Osteoblast (primary cell): Measurements from ENCODE around the gene UBE2E1. TPM values are rescaled to one million over a fixed set of nuclear protein-coding genes. Genes with fewer than 3 reads are reported as not detected.

ENCODE experiments used
- DNase-seq: peaks from one replicate; pipeline ENCODE4 v3.0.0; 2011; ENCODE audit warnings: low spot score, mixed read lengths; ENCODE audit not compliant: insufficient read length; ENCODE audit errors: missing footprints
- H2AFZ ChIP-seq: 2 replicates; pipeline ENCODE4 v1.6.0; 2011; ENCODE audit warnings: mild to moderate bottlenecking, low read length
- H3K27ac ChIP-seq: 2 replicates; pipeline ENCODE4 v1.5.1; 2011; ENCODE audit warnings: mild to moderate bottlenecking, low read depth, low read length, moderate library complexity
- H3K27me3 ChIP-seq: 2 replicates; pipeline ENCODE4 v1.6.0; 2012; ENCODE audit warnings: mild to moderate bottlenecking, control low read depth, inconsistent platforms, low read length, moderate library complexity; ENCODE audit not compliant: insufficient read depth
- H3K36me3 ChIP-seq: 2 replicates; pipeline ENCODE4 v1.5.1; 2011; ENCODE audit warnings: mild to moderate bottlenecking, low read length, control low read depth, moderate library complexity; ENCODE audit not compliant: insufficient read depth
- H3K4me1 ChIP-seq: 2 replicates; pipeline ENCODE4 v1.5.1; 2011; ENCODE audit warnings: mild to moderate bottlenecking, low read length, control low read depth, moderate library complexity; ENCODE audit not compliant: insufficient read depth
- H3K4me2 ChIP-seq: 2 replicates; pipeline ENCODE4 v1.6.0; 2011; ENCODE audit warnings: mild to moderate bottlenecking, low read length; ENCODE audit not compliant: insufficient read depth
- H3K4me3 ChIP-seq: fragments of 200-600 bp; sonication (generic); 3 replicates; pipeline ENCODE4 v1.5.1; 2012; ENCODE audit warnings: mild to moderate bottlenecking, low read length, inconsistent platforms; ENCODE audit not compliant: insufficient read depth
- H3K79me2 ChIP-seq: 2 replicates; pipeline ENCODE4 v1.6.0; 2012; ENCODE audit warnings: mild to moderate bottlenecking, low read length, control low read depth, inconsistent platforms; ENCODE audit not compliant: insufficient read depth
- H3K9me3 ChIP-seq: 2 replicates; pipeline ENCODE4 v1.5.1; 2011; ENCODE audit warnings: low read depth, low read length, control low read depth
- H4K20me1 ChIP-seq: 2 replicates; pipeline ENCODE4 v1.6.0; 2012; ENCODE audit warnings: mild to moderate bottlenecking, low read length, control low read depth; ENCODE audit not compliant: insufficient read depth
- CTCF ChIP-seq: IDR thresholded peaks from 2 replicates; pipeline ENCODE4 v1.5.1; 2011; ENCODE audit warnings: mild to moderate bottlenecking, low read depth, low read length, moderate library complexity; ENCODE audit errors: extremely low read depth
- total RNA-seq: library from RNA; depleted of rRNA; stranded (reverse); fragments of >200 nt; gene quantifications from 2 replicates; pipeline ENCODE4 v1.2.3, GENCODE V29; 2012

Gene UBE2E1
- total RNA-seq, 1 donor: 98.1 TPM

- H3K9me3 ChIP-seq: no peaks in the 10 kb centered on the region
- H3K4me1 ChIP-seq: peaks cover 14% of the 10 kb centered on the region
- H3K4me2 ChIP-seq: peak overlapping the region; percentile 89
- peak; percentile 89 for DNase-seq
- H3K79me2 ChIP-seq: peaks cover 27% of the 10 kb centered on the region
- no peaks in the 10 kb centered on the region for H3K27me3 ChIP-seq
- H3K27ac ChIP-seq: peak overlapping the region; percentile 25
- H4K20me1 ChIP-seq: peaks cover 3% of the 10 kb centered on the region
- H3K36me3 ChIP-seq: peaks cover 3% of the 10 kb centered on the region
- peak overlapping the region; percentile 56 for H2AFZ ChIP-seq
- peak overlapping the region; percentile 87 for H3K4me3 ChIP-seq
- TF ChIP-seq CTCF: no peak
Observed at GRCh38 chr3:23806534-23807423, 1.0 kb downstream of the UBE2E1 start.

- H3K9me3 ChIP-seq: no peaks in the 10 kb centered on the region
- peak overlapping the region; percentile 87 for H3K4me3 ChIP-seq
- peaks cover 34% of the 10 kb centered on the region for H3K79me2 ChIP-seq
- peak; percentile 93 for DNase-seq
- H3K27ac ChIP-seq: peak overlapping the region; percentile 25
- peak overlapping the region; percentile 56 for H2AFZ ChIP-seq
- peaks cover 3% of the 10 kb centered on the region for H3K36me3 ChIP-seq
- peaks cover 5% of the 10 kb centered on the region for H4K20me1 ChIP-seq
- H3K27me3 ChIP-seq: no peaks in the 10 kb centered on the region
- H3K4me2 ChIP-seq: peak overlapping the region; percentile 89
- TF ChIP-seq CTCF: no peak
- peaks cover 14% of the 10 kb centered on the region for H3K4me1 ChIP-seq
Observed at GRCh38 chr3:23807424-23808015, 1.8 kb downstream of the UBE2E1 start.

DNA sequence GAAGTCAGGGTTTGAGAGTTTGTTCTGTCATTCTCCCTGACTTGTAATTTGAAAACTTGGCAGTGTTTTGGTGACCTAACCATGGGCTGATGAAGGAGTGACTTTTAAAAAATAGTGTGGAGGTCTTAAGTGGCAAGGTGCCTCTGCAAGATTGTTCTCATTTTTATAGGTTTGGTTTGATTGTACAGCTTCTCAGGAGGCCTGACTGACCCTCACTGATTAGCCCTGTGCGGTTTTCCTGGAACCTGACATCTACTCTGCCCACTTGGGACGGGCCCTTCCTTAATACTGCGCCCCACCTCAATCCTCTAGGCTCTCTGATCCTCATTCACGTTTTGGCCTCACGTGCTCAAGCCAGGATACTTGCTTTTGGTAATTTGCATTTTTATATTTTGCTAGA, 2.8 kb downstream of the UBE2E1 start:
- H3K36me3 ChIP-seq: peaks cover 9% of the 10 kb centered on the region
- TF ChIP-seq CTCF: no peak
- no peaks in the 10 kb centered on the region for H3K9me3 ChIP-seq
- H2AFZ ChIP-seq: no peak overlapping the region
- peaks cover 8% of the 10 kb centered on the region for H4K20me1 ChIP-seq
- H3K27ac ChIP-seq: no peak overlapping the region
- peak; percentile 49 for DNase-seq
- H3K4me1 ChIP-seq: peaks cover 14% of the 10 kb centered on the region
- H3K4me3 ChIP-seq: no peak overlapping the region
- no peaks in the 10 kb centered on the region for H3K27me3 ChIP-seq
- peaks cover 40% of the 10 kb centered on the region for H3K79me2 ChIP-seq
- no peak overlapping the region for H3K4me2 ChIP-seq

GRCh38 chr3:23809294-23809693, 3.5 kb downstream of the UBE2E1 start:
- Histone ChIP-seq H3K27ac (no peak overlapping the region), H3K27me3 (no peaks in the 10 kb centered on the region), H3K79me2 (peaks cover 47% of the 10 kb centered on the region), H3K4me2 (no peak overlapping the region), H3K36me3 (peaks cover 9% of the 10 kb centered on the region), H3K4me1 (peaks cover 14% of the 10 kb centered on the region), H3K9me3 (no peaks in the 10 kb centered on the region), H3K4me3 (no peak overlapping the region), H2AFZ (no peak overlapping the region), H4K20me1 (peaks cover 8% of the 10 kb centered on the region)
- no peak for TF ChIP-seq CTCF
- peak; percentile 21 for DNase-seq
